K562 (cell line): Measurements from ENCODE around the gene ANGEL2. TPM values are rescaled to one million over a fixed set of nuclear protein-coding genes. Genes with fewer than 3 reads are reported as not detected.

Experiments used
- BRCA1 ChIP-seq, 2 experiments: fragments of 450-650 bp in 1 of 2; sonication (generic) in 1 of 2; formaldehyde crosslinking in 1 of 2; IDR thresholded peaks; 2 replicates each; pipeline versions ENCODE4 v1.5.0 to v1.6.1; 2017 to 2020; ENCODE audit warnings: mild to moderate bottlenecking in 1 of 2, missing genetic modification reagents in 1 of 2
- IRF9 ChIP-seq: fragments of 450-650 bp; IDR thresholded peaks from 2 replicates; pipeline ENCODE4 v1.6.1; 2016; ENCODE audit warnings: missing biosample characterization, missing genetic modification characterization
- KDM2B ChIP-seq: fragments of 250-450 bp; sonication (Bioruptor Pico); IDR thresholded peaks from 2 replicates; pipeline ENCODE4 v1.8.0; 2021; ENCODE audit warnings: mild to moderate bottlenecking, moderate library complexity
- MAZ ChIP-seq, 2 experiments: fragments of 450-650 bp in 1 of 2; sonication (generic) in 1 of 2; formaldehyde crosslinking; IDR thresholded peaks in 1 of 2; conservative IDR thresholded peaks in 1 of 2; 2 replicates each; pipeline versions ENCODE4 v1.4.0 to v1.5.0; 2020; ENCODE audit warnings: mild to moderate bottlenecking in 1 of 2, missing genetic modification reagents in 1 of 2
- MYBL2 ChIP-seq, 2 experiments: fragments of 450-650 bp in 1 of 2; sonication (generic) in 1 of 2; formaldehyde crosslinking in 1 of 2; IDR thresholded peaks; 2 replicates each; pipeline versions ENCODE4 v1.6.1 to v1.8.1; 2017 to 2022; ENCODE audit warnings: borderline replicate concordance in 1 of 2, inconsistent platforms in 1 of 2, low read depth in 1 of 2, mild to moderate bottlenecking in 1 of 2, missing genetic modification reagents in 1 of 2, moderate library complexity in 1 of 2
- NELFE ChIP-seq: IDR thresholded peaks from 2 replicates; pipeline ENCODE4 v1.6.1; 2011; ENCODE audit warnings: mild to moderate bottlenecking; ENCODE audit not compliant: insufficient read depth, insufficient read length
- NEUROD1 ChIP-seq: fragments of 150-350 bp; IDR thresholded peaks from 2 replicates; pipeline ENCODE4 v1.6.1; 2014; ENCODE audit warnings: borderline replicate concordance, low read length, low read depth; ENCODE audit not compliant: partially characterized antibody
- TAF1 ChIP-seq: IDR thresholded peaks from 2 replicates; pipeline ENCODE4 v1.6.1; 2011; ENCODE audit warnings: mild to moderate bottlenecking, low read length, moderate library complexity; ENCODE audit not compliant: insufficient read depth, control insufficient read depth, severe bottlenecking; ENCODE audit errors: extremely low read depth
- TCF7L2 ChIP-seq: fragments of 150-350 bp; IDR thresholded peaks from 2 replicates; pipeline ENCODE4 v1.6.1; 2016; ENCODE audit warnings: low read depth, mild to moderate bottlenecking, low read length, moderate library complexity
- ZBTB40 ChIP-seq, 2 experiments: fragments of 450-650 bp in 1 of 2; sonication (generic) in 1 of 2; formaldehyde crosslinking in 1 of 2; IDR thresholded peaks; 2 replicates each; pipeline versions ENCODE4 v1.7.1 to v1.9.0; 2016 to 2022; ENCODE audit warnings: inconsistent platforms in 1 of 2, mild to moderate bottlenecking in 1 of 2, missing genetic modification reagents in 1 of 2
- ZKSCAN1 ChIP-seq: fragments of 150-350 bp; IDR thresholded peaks from 2 replicates; pipeline ENCODE4 v1.6.1; 2016; ENCODE audit warnings: low read depth, low read length
- ZNF75A ChIP-seq: fragments of 450-650 bp; formaldehyde crosslinking; IDR thresholded peaks from 2 replicates; pipeline ENCODE4 v1.4.0; 2020; ENCODE audit warnings: mild to moderate bottlenecking
- ZSCAN29 ChIP-seq: fragments of 450-650 bp; IDR thresholded peaks from 2 replicates; pipeline ENCODE4 v1.6.1; 2017
- polyA plus RNA-seq, 8 experiments: library from polyadenylated mRNA; depleted of rRNA in 4 of 8; stranded (reverse) in 5 of 8; unstranded in 3 of 8; fragments of >200 nt; fragmentation: Nextera tagmentation in 2 of 8; fragmentation: Illumina TruSeq in 1 of 8; extraction: Ambion mirVana in 2 of 8; extraction: Trizol in 1 of 8; gene quantifications; 2 replicates each; pipeline versions ENCODE4 v1.2.1 to v1.2.3, GENCODE V29; 2011 to 2014; ENCODE audit warnings: inconsistent platforms in 1 of 8, missing spikeins in 1 of 8
- total RNA-seq, 7 experiments: library from RNA; depleted of rRNA in 6 of 7; stranded (reverse); fragments of >200 nt in 6 of 7; fragmentation: Illumina TruSeq in 2 of 7; extraction: Trizol in 2 of 7; gene quantifications; 2 replicates each; pipeline versions ENCODE4 v1.2.1 to v1.2.3, GENCODE V29; 2011 to 2021; ENCODE audit warnings: low replicate concordance in 1 of 7
- TF ChIP-seq, protein P1 (sequence below): fragments of 250-450 bp; sonication (Bioruptor Pico); IDR thresholded peaks from 2 replicates; pipeline ENCODE4 v1.8.0; 2022; ENCODE audit warnings: moderate library complexity, mild to moderate bottlenecking, inconsistent platforms

ANGEL2 gene
- total and polyA plus RNA-seq, 9 of the 15 experiments (the other 6 are each of a cell fraction or from before 2014, with no cell fraction given) = 6.8 to 34.6 (median 26.2) TPM

GRCh38 chr1:213054733-213055591 lies 39.3 kb upstream of the ANGEL2 start (continued):
- TF ChIP-seq BRCA1 (IDR thresholded peaks at IDR 0.05) (no peak), BRCA1 (CRISPR knock-in tag; IDR thresholded peaks at IDR 0.05) (no peak), TAF1 (no peak), ZSCAN29 (no peak), MYBL2 (IDR thresholded peaks at IDR 0.05; ENCODE audit: low read depth) (no peak), MYBL2 (CRISPR knock-in tag; IDR thresholded peaks at IDR 0.05; ENCODE audit: borderline replicate concordance) (no peak), ZNF75A (CRISPR knock-in tag) (no peak), IRF9 (tag) (no peak), MAZ (CRISPR knock-in tag; conservative IDR thresholded peaks at IDR 0.05 in 1 of 2, IDR thresholded peaks at IDR 0.05 in 1 of 2) (peak in 1 of 2 experiments; percentile 43; a peak in 1 of 4 replicates), KDM2B (CRISPR knock-in tag) (no peak), ZBTB40 (IDR thresholded peaks at IDR 0.05) (no peak; the same call in 1 of the 2 replicates), ZBTB40 (CRISPR knock-in tag; IDR thresholded peaks at IDR 0.05) (no peak), NELFE (no peak), TCF7L2 (no peak), ZKSCAN1 (no peak), NEUROD1 (no peak)
- TF ChIP-seq, protein P1, sequence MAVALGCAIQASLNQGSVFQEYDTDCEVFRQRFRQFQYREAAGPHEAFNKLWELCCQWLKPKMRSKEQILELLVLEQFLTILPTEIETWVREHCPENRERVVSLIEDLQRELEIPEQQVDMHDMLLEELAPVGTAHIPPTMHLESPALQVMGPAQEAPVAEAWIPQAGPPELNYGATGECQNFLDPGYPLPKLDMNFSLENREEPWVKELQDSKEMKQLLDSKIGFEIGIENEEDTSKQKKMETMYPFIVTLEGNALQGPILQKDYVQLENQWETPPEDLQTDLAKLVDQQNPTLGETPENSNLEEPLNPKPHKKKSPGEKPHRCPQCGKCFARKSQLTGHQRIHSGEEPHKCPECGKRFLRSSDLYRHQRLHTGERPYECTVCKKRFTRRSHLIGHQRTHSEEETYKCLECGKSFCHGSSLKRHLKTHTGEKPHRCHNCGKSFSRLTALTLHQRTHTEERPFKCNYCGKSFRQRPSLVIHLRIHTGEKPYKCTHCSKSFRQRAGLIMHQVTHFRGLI (CRISPR knock-in tag) = no peak
